ENCODE results near the gene RTKN2.

GRCh38 chr10:62172465-62172864 lies 96.2 kb downstream of the RTKN2 start:
- TF ChIP-seq POLR2A (IDR thresholded peaks at IDR 0.05): no peak
- TF ChIP-seq CTCF (IDR thresholded peaks at IDR 0.05 in 8 of 11, conservative IDR thresholded peaks at IDR 0.05 in 3 of 11): no peak
- no peak for TF ChIP-seq POLR2AphosphoS5 (IDR thresholded peaks at IDR 0.05)
